Astrocyte (in vitro differentiated cells and primary cell): Measurements from ENCODE around the gene ZGPAT.

Experiments
- CTCF ChIP-seq: IDR thresholded peaks from 2 replicates; pipeline ENCODE4 v1.5.1; 2011; ENCODE audit warnings: low read depth, mild to moderate bottlenecking, inconsistent platforms, low read length, moderate library complexity; ENCODE audit not compliant: insufficient read depth
- EZH2 ChIP-seq: IDR thresholded peaks from 2 replicates; pipeline ENCODE4 v1.6.1; 2012; ENCODE audit warnings: mild to moderate bottlenecking, low read length, inconsistent platforms; ENCODE audit not compliant: insufficient read depth

- TF ChIP-seq EZH2: no peak
- no peak for TF ChIP-seq CTCF
These were observed 27.4 kb upstream of the ZGPAT start for GRCh38 chr20:63680427-63680826.
